GM12878 (cell line): ENCODE measurements around the gene MEIS2.

Source experiments
- EP300 ChIP-seq, 2 experiments: fragments of 150-350 bp in 1 of 2; IDR thresholded peaks; 2 replicates each; pipeline ENCODE4 v1.6.1; 2011 to 2012; ENCODE audit warnings: low read depth in 2 of 2, low read length in 2 of 2, borderline replicate concordance in 1 of 2, improper control_type of control experiment in 1 of 2, inconsistent platforms in 1 of 2; ENCODE audit not compliant: control insufficient read depth in 1 of 2
- HDAC6 ChIP-seq: fragments of 200-600 bp; sonication (generic); IDR thresholded peaks from one replicate; pipeline ENCODE4 v1.8.0; 2017; ENCODE audit warnings: antibody characterized with exemption; ENCODE audit not compliant: unreplicated experiment
- TAF1 ChIP-seq: IDR thresholded peaks from 2 replicates; pipeline ENCODE4 v1.6.1; 2011; ENCODE audit warnings: mild to moderate bottlenecking, low read depth, low read length, borderline replicate concordance
- TF ChIP-seq, protein P1 (sequence below), 3 experiments: IDR thresholded peaks in 2 of 3; conservative IDR thresholded peaks in 1 of 3; 2 replicates each; pipeline ENCODE4 v1.5.1; 2011; ENCODE audit warnings: low read depth in 3 of 3, low read length in 3 of 3, mild to moderate bottlenecking in 3 of 3, control low read depth in 2 of 3, moderate library complexity in 2 of 3, inconsistent platforms in 1 of 3, mixed read lengths in 1 of 3; ENCODE audit not compliant: control insufficient read depth in 2 of 3, insufficient read depth in 1 of 3; ENCODE audit errors: extremely low read depth in 1 of 3
- TF ChIP-seq, protein P2 (sequence below): IDR thresholded peaks from 2 replicates; pipeline ENCODE4 v1.6.1; 2012; ENCODE audit warnings: mild to moderate bottlenecking, low read depth, low read length
- TF ChIP-seq, protein P3 (sequence below): fragments of 450-650 bp; conservative IDR thresholded peaks from 2 replicates; pipeline ENCODE4 v1.6.1; 2017; ENCODE audit warnings: mild to moderate bottlenecking, moderate library complexity
- TF ChIP-seq, protein P4 (sequence below): IDR thresholded peaks from 2 replicates; pipeline ENCODE4 v1.6.1; 2012; ENCODE audit warnings: low read depth, low read length, improper control_type of control experiment

DNA sequence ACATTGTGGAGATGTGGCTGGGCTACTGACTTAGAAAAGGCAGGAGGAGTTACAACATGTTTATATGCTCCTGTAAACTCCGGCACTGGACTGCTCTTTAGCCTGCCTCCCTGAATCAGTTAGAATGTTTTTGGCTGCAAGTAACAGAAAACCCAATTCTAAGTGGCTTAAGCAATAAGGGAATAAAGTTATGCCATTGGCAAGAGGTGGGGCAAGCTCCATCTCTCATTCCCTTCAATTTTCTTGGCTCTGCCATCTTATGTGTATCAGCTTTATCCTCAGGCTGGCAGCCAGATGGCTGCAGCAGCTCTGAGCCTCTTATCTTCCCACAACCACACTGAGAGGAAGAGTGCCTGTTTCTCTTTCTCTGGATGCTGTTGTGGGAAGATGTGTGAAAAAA, 22.4 kb upstream of the MEIS2 start:
- TF ChIP-seq, protein P1, sequence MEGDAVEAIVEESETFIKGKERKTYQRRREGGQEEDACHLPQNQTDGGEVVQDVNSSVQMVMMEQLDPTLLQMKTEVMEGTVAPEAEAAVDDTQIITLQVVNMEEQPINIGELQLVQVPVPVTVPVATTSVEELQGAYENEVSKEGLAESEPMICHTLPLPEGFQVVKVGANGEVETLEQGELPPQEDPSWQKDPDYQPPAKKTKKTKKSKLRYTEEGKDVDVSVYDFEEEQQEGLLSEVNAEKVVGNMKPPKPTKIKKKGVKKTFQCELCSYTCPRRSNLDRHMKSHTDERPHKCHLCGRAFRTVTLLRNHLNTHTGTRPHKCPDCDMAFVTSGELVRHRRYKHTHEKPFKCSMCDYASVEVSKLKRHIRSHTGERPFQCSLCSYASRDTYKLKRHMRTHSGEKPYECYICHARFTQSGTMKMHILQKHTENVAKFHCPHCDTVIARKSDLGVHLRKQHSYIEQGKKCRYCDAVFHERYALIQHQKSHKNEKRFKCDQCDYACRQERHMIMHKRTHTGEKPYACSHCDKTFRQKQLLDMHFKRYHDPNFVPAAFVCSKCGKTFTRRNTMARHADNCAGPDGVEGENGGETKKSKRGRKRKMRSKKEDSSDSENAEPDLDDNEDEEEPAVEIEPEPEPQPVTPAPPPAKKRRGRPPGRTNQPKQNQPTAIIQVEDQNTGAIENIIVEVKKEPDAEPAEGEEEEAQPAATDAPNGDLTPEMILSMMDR (IDR thresholded peaks at IDR 0.05 in 2 of 3, conservative IDR thresholded peaks at IDR 0.05 in 1 of 3; ENCODE audit: control insufficient read depth in 2 of 3, extremely low read depth in 1 of 3, insufficient read depth in 1 of 3, low read depth in 3 of 3, low read length in 3 of 3) = no peak
- TF ChIP-seq TAF1 = no peak
- TF ChIP-seq, protein P2, sequence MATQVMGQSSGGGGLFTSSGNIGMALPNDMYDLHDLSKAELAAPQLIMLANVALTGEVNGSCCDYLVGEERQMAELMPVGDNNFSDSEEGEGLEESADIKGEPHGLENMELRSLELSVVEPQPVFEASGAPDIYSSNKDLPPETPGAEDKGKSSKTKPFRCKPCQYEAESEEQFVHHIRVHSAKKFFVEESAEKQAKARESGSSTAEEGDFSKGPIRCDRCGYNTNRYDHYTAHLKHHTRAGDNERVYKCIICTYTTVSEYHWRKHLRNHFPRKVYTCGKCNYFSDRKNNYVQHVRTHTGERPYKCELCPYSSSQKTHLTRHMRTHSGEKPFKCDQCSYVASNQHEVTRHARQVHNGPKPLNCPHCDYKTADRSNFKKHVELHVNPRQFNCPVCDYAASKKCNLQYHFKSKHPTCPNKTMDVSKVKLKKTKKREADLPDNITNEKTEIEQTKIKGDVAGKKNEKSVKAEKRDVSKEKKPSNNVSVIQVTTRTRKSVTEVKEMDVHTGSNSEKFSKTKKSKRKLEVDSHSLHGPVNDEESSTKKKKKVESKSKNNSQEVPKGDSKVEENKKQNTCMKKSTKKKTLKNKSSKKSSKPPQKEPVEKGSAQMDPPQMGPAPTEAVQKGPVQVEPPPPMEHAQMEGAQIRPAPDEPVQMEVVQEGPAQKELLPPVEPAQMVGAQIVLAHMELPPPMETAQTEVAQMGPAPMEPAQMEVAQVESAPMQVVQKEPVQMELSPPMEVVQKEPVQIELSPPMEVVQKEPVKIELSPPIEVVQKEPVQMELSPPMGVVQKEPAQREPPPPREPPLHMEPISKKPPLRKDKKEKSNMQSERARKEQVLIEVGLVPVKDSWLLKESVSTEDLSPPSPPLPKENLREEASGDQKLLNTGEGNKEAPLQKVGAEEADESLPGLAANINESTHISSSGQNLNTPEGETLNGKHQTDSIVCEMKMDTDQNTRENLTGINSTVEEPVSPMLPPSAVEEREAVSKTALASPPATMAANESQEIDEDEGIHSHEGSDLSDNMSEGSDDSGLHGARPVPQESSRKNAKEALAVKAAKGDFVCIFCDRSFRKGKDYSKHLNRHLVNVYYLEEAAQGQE = no peak
- TF ChIP-seq, protein P3, sequence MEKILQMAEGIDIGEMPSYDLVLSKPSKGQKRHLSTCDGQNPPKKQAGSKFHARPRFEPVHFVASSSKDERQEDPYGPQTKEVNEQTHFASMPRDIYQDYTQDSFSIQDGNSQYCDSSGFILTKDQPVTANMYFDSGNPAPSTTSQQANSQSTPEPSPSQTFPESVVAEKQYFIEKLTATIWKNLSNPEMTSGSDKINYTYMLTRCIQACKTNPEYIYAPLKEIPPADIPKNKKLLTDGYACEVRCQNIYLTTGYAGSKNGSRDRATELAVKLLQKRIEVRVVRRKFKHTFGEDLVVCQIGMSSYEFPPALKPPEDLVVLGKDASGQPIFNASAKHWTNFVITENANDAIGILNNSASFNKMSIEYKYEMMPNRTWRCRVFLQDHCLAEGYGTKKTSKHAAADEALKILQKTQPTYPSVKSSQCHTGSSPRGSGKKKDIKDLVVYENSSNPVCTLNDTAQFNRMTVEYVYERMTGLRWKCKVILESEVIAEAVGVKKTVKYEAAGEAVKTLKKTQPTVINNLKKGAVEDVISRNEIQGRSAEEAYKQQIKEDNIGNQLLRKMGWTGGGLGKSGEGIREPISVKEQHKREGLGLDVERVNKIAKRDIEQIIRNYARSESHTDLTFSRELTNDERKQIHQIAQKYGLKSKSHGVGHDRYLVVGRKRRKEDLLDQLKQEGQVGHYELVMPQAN = no peak
- no peak for TF ChIP-seq HDAC6
- TF ChIP-seq, protein P4, sequence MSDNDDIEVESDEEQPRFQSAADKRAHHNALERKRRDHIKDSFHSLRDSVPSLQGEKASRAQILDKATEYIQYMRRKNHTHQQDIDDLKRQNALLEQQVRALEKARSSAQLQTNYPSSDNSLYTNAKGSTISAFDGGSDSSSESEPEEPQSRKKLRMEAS = no peak
- no peak for TF ChIP-seq EP300 (IDR thresholded peaks at IDR 0.05; ENCODE audit: borderline replicate concordance in 1 of 2, control insufficient read depth in 1 of 2, low read depth in 2 of 2, low read length in 2 of 2)
